Endodermal cell (in vitro differentiated cells): ENCODE measurements around the gene P4HTM. TPM values are rescaled to one million over a fixed set of nuclear protein-coding genes. Genes with fewer than 3 reads are reported as not detected.

Experiments used
- DNase-seq: peaks from one replicate; pipeline ENCODE4 v3.0.0-alpha.2; 2017
- H3K27ac ChIP-seq: 2 replicates; pipeline ENCODE4 v1.5.1; 2013; ENCODE audit warnings: mild to moderate bottlenecking, low read depth, low read length, moderate library complexity
- H3K27me3 ChIP-seq: 2 replicates; pipeline ENCODE4 v1.6.1; 2013; ENCODE audit warnings: mild to moderate bottlenecking, low read length, moderate library complexity; ENCODE audit not compliant: insufficient read depth, control insufficient read depth, poor library complexity, severe bottlenecking
- H3K36me3 ChIP-seq: 2 replicates; pipeline ENCODE4 v1.7.0; 2013; ENCODE audit warnings: mild to moderate bottlenecking, low read length, moderate library complexity; ENCODE audit not compliant: control insufficient read depth, insufficient read depth
- H3K4me1 ChIP-seq: one replicate; pipeline ENCODE4 v1.7.0; 2013; ENCODE audit warnings: low read length; ENCODE audit not compliant: control insufficient read depth, insufficient read depth
- H3K4me3 ChIP-seq: 2 replicates; pipeline ENCODE4 v1.5.1; 2013; ENCODE audit warnings: mild to moderate bottlenecking, low read length, moderate library complexity
- H3K9ac ChIP-seq: 2 replicates; pipeline ENCODE4 v1.6.1; 2013; ENCODE audit warnings: mild to moderate bottlenecking, low read length, moderate library complexity; ENCODE audit not compliant: poor library complexity, severe bottlenecking; ENCODE audit errors: extremely low read depth
- H3K9me3 ChIP-seq: 2 replicates; pipeline ENCODE4 v1.6.1; 2013; ENCODE audit warnings: mild to moderate bottlenecking, low read length, moderate library complexity; ENCODE audit not compliant: control insufficient read depth
- H3K27ac Mint-ChIP-seq: 2 replicates; pipeline ENCODE4 v1.8.0; 2020; ENCODE audit warnings: mixed read lengths
- H3K27me3 Mint-ChIP-seq: 2 replicates; pipeline ENCODE4 v1.8.0; 2021; ENCODE audit warnings: mild to moderate bottlenecking, mixed read lengths; ENCODE audit not compliant: insufficient read depth
- H3K36me3 Mint-ChIP-seq: 2 replicates; pipeline ENCODE4 v1.8.0; 2020; ENCODE audit warnings: low read depth, mixed read lengths
- H3K4me1 Mint-ChIP-seq: 2 replicates; pipeline ENCODE4 v1.8.0; 2020; ENCODE audit warnings: mixed read lengths
- H3K4me3 Mint-ChIP-seq: 2 replicates; pipeline ENCODE4 v1.8.0; 2020; ENCODE audit warnings: mild to moderate bottlenecking, moderate library complexity, mixed read lengths
- H3K9me3 Mint-ChIP-seq: 2 replicates; pipeline ENCODE4 v1.8.0; 2020; ENCODE audit warnings: mild to moderate bottlenecking, mixed read lengths
- WGBS, 2 experiments: methylation state at CpG; one replicate each; pipeline versions ENCODE4 v1.1.5 to v1.1.7; 2013; ENCODE audit warnings: missing lambda C conversion rate in 2 of 2, mixed read lengths in 1 of 2; ENCODE audit not compliant: insufficient coverage in 1 of 2, insufficient read length in 1 of 2; 5-methylcytosine and 5-hydroxymethylcytosine counted together
- total RNA-seq, 2 donors: library from RNA; stranded (reverse); fragmentation: NEBNext Ultra II Directional in 1 of 2; extraction: Animal tissue kit (Norgen Biotek cat#: 25700) in 1 of 2; gene quantifications; 2 replicates in 1 of 2; 3 replicates in 1 of 2; pipeline ENCODE4 v1.2.1, GENCODE V29; 2021
- TF ChIP-seq, protein P1 (sequence below): fragments of 200-600 bp; sonication (generic); conservative IDR thresholded peaks from 2 replicates; pipeline ENCODE4 v1.5.0; 2021; ENCODE audit warnings: antibody characterized with exemption, mild to moderate bottlenecking

The P4HTM gene
- total RNA-seq, 2 donors from 2014 or later = 12.4 to 17.6 TPM

GRCh38 chr3:48989126-48989795 is 780 bp upstream of the P4HTM start:
- no peaks in the 10 kb centered on the region for H3K4me1 ChIP-seq
- TF ChIP-seq, protein P1, sequence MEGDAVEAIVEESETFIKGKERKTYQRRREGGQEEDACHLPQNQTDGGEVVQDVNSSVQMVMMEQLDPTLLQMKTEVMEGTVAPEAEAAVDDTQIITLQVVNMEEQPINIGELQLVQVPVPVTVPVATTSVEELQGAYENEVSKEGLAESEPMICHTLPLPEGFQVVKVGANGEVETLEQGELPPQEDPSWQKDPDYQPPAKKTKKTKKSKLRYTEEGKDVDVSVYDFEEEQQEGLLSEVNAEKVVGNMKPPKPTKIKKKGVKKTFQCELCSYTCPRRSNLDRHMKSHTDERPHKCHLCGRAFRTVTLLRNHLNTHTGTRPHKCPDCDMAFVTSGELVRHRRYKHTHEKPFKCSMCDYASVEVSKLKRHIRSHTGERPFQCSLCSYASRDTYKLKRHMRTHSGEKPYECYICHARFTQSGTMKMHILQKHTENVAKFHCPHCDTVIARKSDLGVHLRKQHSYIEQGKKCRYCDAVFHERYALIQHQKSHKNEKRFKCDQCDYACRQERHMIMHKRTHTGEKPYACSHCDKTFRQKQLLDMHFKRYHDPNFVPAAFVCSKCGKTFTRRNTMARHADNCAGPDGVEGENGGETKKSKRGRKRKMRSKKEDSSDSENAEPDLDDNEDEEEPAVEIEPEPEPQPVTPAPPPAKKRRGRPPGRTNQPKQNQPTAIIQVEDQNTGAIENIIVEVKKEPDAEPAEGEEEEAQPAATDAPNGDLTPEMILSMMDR = no peak
- H3K27ac Mint-ChIP-seq = peak overlapping the region; percentile 91
- H3K27me3 ChIP-seq = peaks cover 27% of the 10 kb centered on the region
- peaks cover 10% of the 10 kb centered on the region for H3K36me3 Mint-ChIP-seq
- peak overlapping the region; percentile 72 for H3K4me3 Mint-ChIP-seq
- H3K4me1 Mint-ChIP-seq = peaks cover 12% of the 10 kb centered on the region
- H3K9me3 Mint-ChIP-seq = no peaks in the 10 kb centered on the region
- no peaks in the 10 kb centered on the region for H3K9me3 ChIP-seq
- H3K9ac ChIP-seq = peak overlapping the region; percentile 68
- H3K27ac ChIP-seq = peak overlapping the region; percentile 88
- peaks cover 10% of the 10 kb centered on the region for H3K36me3 ChIP-seq
- peak; percentile 65 for DNase-seq
- 10 to 13% methylated on average over 7 to 21 of the region's 21 CpGs for WGBS, 2 experiments
- peaks cover 24% of the 10 kb centered on the region for H3K27me3 Mint-ChIP-seq
- H3K4me3 ChIP-seq = peak overlapping the region; percentile 82

DNA sequence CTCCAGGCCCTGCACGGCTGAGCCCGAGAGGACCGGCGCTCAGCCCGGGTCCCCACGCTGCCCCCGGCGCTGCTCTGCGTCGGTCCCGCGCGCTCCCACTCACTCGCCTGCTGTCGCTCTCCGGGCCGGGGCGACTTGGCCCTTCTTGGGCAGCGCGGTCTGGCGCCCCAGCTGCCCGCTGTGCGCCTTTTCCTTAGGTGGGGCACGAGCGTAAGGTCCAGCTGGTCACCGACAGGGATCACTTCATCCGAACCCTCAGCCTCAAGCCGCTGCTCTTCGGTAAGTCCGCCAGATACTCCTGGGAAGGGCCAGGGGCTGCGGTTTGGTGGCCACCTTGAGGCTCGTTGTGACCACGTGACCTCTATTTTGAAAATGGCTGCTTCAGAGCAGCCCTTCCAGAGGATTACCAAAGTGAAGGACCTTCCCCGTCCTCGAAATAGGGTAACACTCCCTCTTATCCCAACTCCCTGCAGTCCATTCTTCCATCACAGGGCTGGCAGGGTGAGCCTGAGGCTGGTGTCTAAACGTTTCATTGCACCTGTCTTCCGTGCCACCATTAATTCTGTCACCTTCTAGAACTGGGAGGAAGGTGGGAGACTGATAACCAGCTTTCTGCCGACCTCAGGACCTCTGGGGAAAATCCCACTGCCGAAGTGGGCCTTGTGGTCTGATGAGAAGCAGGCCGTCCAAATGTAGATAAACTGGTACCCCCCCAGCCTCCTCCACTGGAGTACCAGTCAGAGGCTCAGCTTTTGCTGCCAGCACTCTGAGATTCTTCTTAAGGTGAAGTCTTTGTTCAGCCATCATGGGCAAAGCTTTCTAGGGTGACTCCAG is 812 bp downstream of the P4HTM start:
- H3K9me3 Mint-ChIP-seq = no peaks in the 10 kb centered on the region
- peaks cover 39% of the 10 kb centered on the region for H3K27me3 Mint-ChIP-seq
- H3K9me3 ChIP-seq = no peaks in the 10 kb centered on the region
- WGBS, 2 experiments = 14 to 17% methylated on average over 17 to 40 of the region's 40 CpGs
- H3K4me3 Mint-ChIP-seq = peak overlapping the region; percentile 72
- TF ChIP-seq, protein P1 = no peak
- DNase-seq = peak; percentile 84
- H3K4me3 ChIP-seq = peak overlapping the region; percentile 82
- H3K36me3 Mint-ChIP-seq = peaks cover 6% of the 10 kb centered on the region
- no peaks in the 10 kb centered on the region for H3K36me3 ChIP-seq
- H3K27ac Mint-ChIP-seq = no peak overlapping the region
- peaks cover 32% of the 10 kb centered on the region for H3K27me3 ChIP-seq
- no peaks in the 10 kb centered on the region for H3K4me1 ChIP-seq
- H3K4me1 Mint-ChIP-seq = peaks cover 12% of the 10 kb centered on the region
- H3K9ac ChIP-seq = peak overlapping the region; percentile 41
- peak overlapping the region; percentile 16 for H3K27ac ChIP-seq

GRCh38 chr3:48991851-48992545 is 2.0 kb downstream of the P4HTM start:
- 83 to 97% methylated on average over 2 to 5 of the region's 5 CpGs for WGBS, 2 experiments
- no peak overlapping the region for H3K27ac Mint-ChIP-seq
- TF ChIP-seq, protein P1 = no peak
- H3K36me3 Mint-ChIP-seq = peaks cover 6% of the 10 kb centered on the region
- no peak overlapping the region for H3K4me3 Mint-ChIP-seq
- DNase-seq = no peak
- Histone ChIP-seq H3K9ac (no peak overlapping the region), H3K4me3 (peak overlapping the region; percentile 82), H3K4me1 (no peaks in the 10 kb centered on the region), H3K27me3 (peaks cover 42% of the 10 kb centered on the region), H3K36me3 (no peaks in the 10 kb centered on the region), H3K9me3 (no peaks in the 10 kb centered on the region), H3K27ac (no peak overlapping the region)
- H3K4me1 Mint-ChIP-seq = peaks cover 12% of the 10 kb centered on the region
- H3K27me3 Mint-ChIP-seq = peaks cover 43% of the 10 kb centered on the region
- H3K9me3 Mint-ChIP-seq = no peaks in the 10 kb centered on the region
